Measurements from ENCODE around the gene CISH.

DNA sequence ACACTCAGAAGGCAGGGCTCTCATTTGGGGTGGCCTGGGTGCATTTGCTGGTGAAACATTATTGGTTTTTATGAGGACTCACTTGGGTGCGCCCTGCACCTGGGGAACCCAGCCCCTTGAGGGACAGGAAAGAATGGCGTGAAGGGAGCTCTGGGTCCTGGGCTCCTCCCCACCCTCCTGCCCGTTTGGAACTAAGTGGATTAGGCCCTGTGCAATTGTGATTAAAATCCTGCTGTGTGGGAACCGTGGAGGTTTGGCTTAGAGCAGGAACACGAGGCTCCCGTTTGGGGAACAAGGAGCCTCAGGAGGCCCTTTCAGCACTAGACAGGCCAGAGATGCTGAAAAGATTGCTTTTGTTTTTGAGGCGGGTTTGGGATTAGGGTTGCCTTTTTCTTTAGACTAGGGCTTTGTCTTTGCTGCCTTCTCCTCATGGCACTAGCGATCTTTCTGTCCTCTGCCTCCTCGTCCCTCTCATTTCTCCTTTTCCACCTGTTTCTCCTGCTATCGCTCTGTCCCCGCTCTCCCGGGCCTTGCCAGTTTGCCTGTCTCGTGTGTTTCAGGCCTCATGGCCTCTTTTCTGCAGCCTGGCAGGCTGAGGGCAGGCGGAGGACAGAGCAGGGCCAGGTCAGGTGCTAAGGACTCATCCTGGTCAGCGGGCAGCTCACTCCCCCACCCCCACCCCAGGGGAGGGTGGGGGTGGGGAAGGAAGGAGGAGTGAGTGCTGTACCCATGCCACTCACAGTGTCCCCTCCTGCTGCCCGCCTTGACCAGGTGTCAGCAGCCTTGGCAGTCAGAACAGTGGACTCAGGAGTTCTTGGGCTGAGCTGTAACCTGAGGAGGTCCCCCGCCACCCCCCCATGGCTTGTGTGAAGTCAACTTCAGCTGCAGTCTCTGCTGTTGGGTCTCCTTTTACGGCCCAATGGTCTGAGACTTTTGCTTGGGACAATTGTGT lies 13.9 kb upstream of the CISH start:
- no peak for TF ChIP-seq EZH2 (IDR thresholded peaks at IDR 0.05; ENCODE audit: low read length, unreplicated experiment)
- TF ChIP-seq EZH2phosphoT487 (IDR thresholded peaks at IDR 0.05; ENCODE audit: borderline replicate concordance, low read length), result no peak
- TF ChIP-seq, protein P1, sequence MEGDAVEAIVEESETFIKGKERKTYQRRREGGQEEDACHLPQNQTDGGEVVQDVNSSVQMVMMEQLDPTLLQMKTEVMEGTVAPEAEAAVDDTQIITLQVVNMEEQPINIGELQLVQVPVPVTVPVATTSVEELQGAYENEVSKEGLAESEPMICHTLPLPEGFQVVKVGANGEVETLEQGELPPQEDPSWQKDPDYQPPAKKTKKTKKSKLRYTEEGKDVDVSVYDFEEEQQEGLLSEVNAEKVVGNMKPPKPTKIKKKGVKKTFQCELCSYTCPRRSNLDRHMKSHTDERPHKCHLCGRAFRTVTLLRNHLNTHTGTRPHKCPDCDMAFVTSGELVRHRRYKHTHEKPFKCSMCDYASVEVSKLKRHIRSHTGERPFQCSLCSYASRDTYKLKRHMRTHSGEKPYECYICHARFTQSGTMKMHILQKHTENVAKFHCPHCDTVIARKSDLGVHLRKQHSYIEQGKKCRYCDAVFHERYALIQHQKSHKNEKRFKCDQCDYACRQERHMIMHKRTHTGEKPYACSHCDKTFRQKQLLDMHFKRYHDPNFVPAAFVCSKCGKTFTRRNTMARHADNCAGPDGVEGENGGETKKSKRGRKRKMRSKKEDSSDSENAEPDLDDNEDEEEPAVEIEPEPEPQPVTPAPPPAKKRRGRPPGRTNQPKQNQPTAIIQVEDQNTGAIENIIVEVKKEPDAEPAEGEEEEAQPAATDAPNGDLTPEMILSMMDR (conservative IDR thresholded peaks at IDR 0.05; ENCODE audit: low read depth, low read length), result no peak

Measured in PC-3 (cell line).